ENCODE data around the gene GANC.

Gene GANC

DNA sequence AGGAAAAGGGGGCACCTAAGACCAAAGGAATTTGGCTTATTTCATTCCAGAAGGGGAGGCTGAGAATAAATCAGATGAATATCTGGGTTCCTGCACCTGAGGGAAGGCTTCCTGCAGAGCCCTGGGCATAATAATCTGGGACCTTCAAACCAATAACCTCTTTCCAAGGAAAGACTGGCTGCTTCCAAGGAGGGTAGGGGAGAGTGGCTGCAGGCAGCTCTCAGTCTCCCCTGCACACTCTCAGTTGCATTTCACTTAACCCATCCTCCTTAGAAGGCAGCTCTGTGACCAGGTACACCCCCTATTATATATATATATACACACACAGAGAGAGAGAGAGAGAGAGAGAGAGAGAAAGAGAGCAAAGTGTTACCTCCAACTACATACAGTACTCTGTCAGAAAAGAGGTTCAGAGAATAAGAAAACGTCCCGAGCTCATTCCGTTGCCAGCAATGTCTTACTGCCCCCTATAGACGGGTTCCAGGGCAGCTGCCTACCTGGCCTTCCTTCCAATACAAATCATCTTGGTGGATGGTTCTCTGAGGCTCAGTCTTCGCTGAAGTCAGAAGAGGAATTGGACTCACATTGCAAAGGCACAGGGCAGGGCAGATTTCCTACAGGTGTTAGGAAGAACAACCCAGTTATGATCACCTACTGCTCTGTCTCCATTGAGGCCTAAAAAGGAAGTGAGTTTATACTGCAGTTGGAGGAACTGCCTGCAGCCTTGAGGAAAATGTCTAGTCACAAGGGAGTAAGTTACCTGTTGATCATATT is 112.4 kb downstream of the GANC start:
- TF ChIP-seq, protein P1, sequence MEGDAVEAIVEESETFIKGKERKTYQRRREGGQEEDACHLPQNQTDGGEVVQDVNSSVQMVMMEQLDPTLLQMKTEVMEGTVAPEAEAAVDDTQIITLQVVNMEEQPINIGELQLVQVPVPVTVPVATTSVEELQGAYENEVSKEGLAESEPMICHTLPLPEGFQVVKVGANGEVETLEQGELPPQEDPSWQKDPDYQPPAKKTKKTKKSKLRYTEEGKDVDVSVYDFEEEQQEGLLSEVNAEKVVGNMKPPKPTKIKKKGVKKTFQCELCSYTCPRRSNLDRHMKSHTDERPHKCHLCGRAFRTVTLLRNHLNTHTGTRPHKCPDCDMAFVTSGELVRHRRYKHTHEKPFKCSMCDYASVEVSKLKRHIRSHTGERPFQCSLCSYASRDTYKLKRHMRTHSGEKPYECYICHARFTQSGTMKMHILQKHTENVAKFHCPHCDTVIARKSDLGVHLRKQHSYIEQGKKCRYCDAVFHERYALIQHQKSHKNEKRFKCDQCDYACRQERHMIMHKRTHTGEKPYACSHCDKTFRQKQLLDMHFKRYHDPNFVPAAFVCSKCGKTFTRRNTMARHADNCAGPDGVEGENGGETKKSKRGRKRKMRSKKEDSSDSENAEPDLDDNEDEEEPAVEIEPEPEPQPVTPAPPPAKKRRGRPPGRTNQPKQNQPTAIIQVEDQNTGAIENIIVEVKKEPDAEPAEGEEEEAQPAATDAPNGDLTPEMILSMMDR (IDR thresholded peaks at IDR 0.05; ENCODE audit: borderline replicate concordance, extremely low read depth, low read length, poor library complexity, severe bottlenecking): peak; percentile 71
- TF ChIP-seq EZH2 (IDR thresholded peaks at IDR 0.05; ENCODE audit: borderline replicate concordance, low read depth, low read length, severe bottlenecking): no peak
- Histone ChIP-seq H3K27me3 (ENCODE audit: insufficient read depth, low read length, poor library complexity) (no peaks in the 10 kb centered on the region), H3K4me2 (ENCODE audit: insufficient read depth, low read length) (no peak overlapping the region), H3K9me3 (ENCODE audit: insufficient read depth, low read length, severe bottlenecking) (no peaks in the 10 kb centered on the region), H3K27ac (ENCODE audit: low read length) (no peak overlapping the region), H3K79me2 (ENCODE audit: insufficient read depth, low read length) (no peaks in the 10 kb centered on the region), H3K36me3 (ENCODE audit: insufficient read depth, low read length) (no peaks in the 10 kb centered on the region), H3K4me3 (ENCODE audit: low read depth in 1 of 2, low read length in 2 of 2) (no peak overlapping the region), H3K4me1 (ENCODE audit: insufficient read depth, low read length) (no peaks in the 10 kb centered on the region), H4K20me1 (ENCODE audit: insufficient read depth, low read length) (no peaks in the 10 kb centered on the region), H2AFZ (ENCODE audit: low read depth, low read length) (peak overlapping the region; percentile 59), H3K9ac (ENCODE audit: low read depth, low read length) (no peak overlapping the region)
- ATAC-seq (ENCODE audit: insufficient read depth, low read depth): peak; percentile 60; the same call in 2 of the 3 replicates
- peak; percentile 28 for DNase-seq

DNA sequence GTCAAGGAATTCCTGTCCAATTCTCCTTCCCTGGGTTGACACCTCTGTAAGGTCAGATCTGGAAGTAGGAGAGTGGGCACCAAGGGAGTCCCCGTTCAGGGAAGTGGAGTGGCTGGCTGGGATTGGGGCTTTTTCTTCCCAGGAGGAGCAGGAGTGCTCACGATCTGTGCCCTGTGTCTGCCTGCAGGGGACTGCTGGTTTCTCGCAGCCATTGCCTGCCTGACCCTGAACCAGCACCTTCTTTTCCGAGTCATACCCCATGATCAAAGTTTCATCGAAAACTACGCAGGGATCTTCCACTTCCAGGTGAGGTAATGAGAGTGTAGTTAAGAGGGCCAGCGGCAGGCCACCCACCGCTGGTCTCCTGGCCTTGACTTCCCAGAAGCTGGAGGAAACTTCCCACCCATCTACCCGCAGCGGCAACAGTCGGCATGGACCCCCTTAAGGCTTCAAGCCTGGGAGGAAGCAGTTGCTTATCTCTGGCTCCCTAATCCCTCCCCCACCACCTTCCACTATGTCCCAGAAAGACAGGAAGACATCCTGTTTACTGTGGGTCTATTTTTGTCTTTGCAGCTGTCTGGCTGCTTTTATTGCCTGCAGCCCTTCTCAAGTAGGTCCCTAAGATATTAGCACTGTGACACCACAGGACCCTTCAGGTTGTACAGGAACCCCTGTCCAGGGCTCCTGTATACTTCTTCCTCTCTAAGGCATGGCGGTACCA is 113.1 kb downstream of the GANC start:
- Histone ChIP-seq H3K4me2 (ENCODE audit: insufficient read depth, low read length) (no peak overlapping the region), H3K9ac (ENCODE audit: low read depth, low read length) (no peak overlapping the region), H3K4me1 (ENCODE audit: insufficient read depth, low read length) (no peaks in the 10 kb centered on the region), H3K36me3 (ENCODE audit: insufficient read depth, low read length) (no peaks in the 10 kb centered on the region), H3K27me3 (ENCODE audit: insufficient read depth, low read length, poor library complexity) (no peaks in the 10 kb centered on the region), H3K9me3 (ENCODE audit: insufficient read depth, low read length, severe bottlenecking) (no peaks in the 10 kb centered on the region), H2AFZ (ENCODE audit: low read depth, low read length) (peak overlapping the region; percentile 59; the same call in 1 of the 2 replicates), H3K79me2 (ENCODE audit: insufficient read depth, low read length) (no peaks in the 10 kb centered on the region), H3K27ac (ENCODE audit: low read length) (no peak overlapping the region), H4K20me1 (ENCODE audit: insufficient read depth, low read length) (no peaks in the 10 kb centered on the region), H3K4me3 (ENCODE audit: low read depth in 1 of 2, low read length in 2 of 2) (no peak overlapping the region)
- no peak for DNase-seq
- TF ChIP-seq, protein P1 (IDR thresholded peaks at IDR 0.05; ENCODE audit: borderline replicate concordance, extremely low read depth, low read length, poor library complexity, severe bottlenecking): no peak
- TF ChIP-seq EZH2 (IDR thresholded peaks at IDR 0.05; ENCODE audit: borderline replicate concordance, low read depth, low read length, severe bottlenecking): no peak
- no peak for ATAC-seq (ENCODE audit: insufficient read depth, low read depth)

DNA sequence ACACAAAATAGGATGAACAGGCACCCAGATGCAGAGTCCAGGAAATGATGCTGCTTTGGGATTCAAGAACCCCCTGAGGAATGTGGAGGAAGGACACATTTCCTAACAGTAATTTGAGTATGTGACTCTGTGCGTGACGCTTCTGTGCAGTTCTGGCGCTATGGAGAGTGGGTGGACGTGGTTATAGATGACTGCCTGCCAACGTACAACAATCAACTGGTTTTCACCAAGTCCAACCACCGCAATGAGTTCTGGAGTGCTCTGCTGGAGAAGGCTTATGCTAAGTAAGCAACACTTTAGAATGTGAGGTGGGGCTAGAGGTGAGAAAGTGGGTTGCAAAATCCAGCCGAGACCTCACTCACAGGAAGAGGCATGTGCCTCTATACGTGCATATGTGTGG is 114.6 kb downstream of the GANC start:
- Histone ChIP-seq H3K27ac (ENCODE audit: low read length) (no peak overlapping the region), H3K79me2 (ENCODE audit: insufficient read depth, low read length) (no peaks in the 10 kb centered on the region), H3K36me3 (ENCODE audit: insufficient read depth, low read length) (no peaks in the 10 kb centered on the region), H3K27me3 (ENCODE audit: insufficient read depth, low read length, poor library complexity) (no peaks in the 10 kb centered on the region), H3K9me3 (ENCODE audit: insufficient read depth, low read length, severe bottlenecking) (no peaks in the 10 kb centered on the region), H2AFZ (ENCODE audit: low read depth, low read length) (no peak overlapping the region), H3K4me2 (ENCODE audit: insufficient read depth, low read length) (no peak overlapping the region), H3K4me3 (ENCODE audit: low read depth in 1 of 2, low read length in 2 of 2) (no peak overlapping the region), H4K20me1 (ENCODE audit: insufficient read depth, low read length) (no peaks in the 10 kb centered on the region), H3K9ac (ENCODE audit: low read depth, low read length) (no peak overlapping the region), H3K4me1 (ENCODE audit: insufficient read depth, low read length) (no peaks in the 10 kb centered on the region)
- DNase-seq: no peak
- no peak for TF ChIP-seq EZH2 (IDR thresholded peaks at IDR 0.05; ENCODE audit: borderline replicate concordance, low read depth, low read length, severe bottlenecking)
- TF ChIP-seq, protein P1 (IDR thresholded peaks at IDR 0.05; ENCODE audit: borderline replicate concordance, extremely low read depth, low read length, poor library complexity, severe bottlenecking): no peak
- ATAC-seq (ENCODE audit: insufficient read depth, low read depth): no peak

Data from DND-41 (cell line).